ENCODE data around the gene H1-8.

GRCh38 chr3:129547241-129547640, 4.3 kb downstream of the H1-8 start:
- TF ChIP-seq RAD21 (IDR thresholded peaks at IDR 0.05; ENCODE audit: low read depth) (no peak), CBX3 (IDR thresholded peaks at IDR 0.05; ENCODE audit: low read depth) (no peak), SP1 (IDR thresholded peaks at IDR 0.05; ENCODE audit: low read depth) (no peak), EZH2phosphoT487 (IDR thresholded peaks at IDR 0.05; ENCODE audit: borderline replicate concordance) (no peak), ZBTB33 (IDR thresholded peaks at IDR 0.05; ENCODE audit: extremely low read depth, insufficient replicate concordance, low read length) (no peak), EZH2 (IDR thresholded peaks at IDR 0.05) (no peak), POLR2A (IDR thresholded peaks at IDR 0.05; ENCODE audit: borderline replicate concordance, extremely low read depth, insufficient read depth, insufficient read length) (no peak), ZFX (IDR thresholded peaks at IDR 0.05) (no peak)
- TF ChIP-seq, protein P1, sequence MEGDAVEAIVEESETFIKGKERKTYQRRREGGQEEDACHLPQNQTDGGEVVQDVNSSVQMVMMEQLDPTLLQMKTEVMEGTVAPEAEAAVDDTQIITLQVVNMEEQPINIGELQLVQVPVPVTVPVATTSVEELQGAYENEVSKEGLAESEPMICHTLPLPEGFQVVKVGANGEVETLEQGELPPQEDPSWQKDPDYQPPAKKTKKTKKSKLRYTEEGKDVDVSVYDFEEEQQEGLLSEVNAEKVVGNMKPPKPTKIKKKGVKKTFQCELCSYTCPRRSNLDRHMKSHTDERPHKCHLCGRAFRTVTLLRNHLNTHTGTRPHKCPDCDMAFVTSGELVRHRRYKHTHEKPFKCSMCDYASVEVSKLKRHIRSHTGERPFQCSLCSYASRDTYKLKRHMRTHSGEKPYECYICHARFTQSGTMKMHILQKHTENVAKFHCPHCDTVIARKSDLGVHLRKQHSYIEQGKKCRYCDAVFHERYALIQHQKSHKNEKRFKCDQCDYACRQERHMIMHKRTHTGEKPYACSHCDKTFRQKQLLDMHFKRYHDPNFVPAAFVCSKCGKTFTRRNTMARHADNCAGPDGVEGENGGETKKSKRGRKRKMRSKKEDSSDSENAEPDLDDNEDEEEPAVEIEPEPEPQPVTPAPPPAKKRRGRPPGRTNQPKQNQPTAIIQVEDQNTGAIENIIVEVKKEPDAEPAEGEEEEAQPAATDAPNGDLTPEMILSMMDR (IDR thresholded peaks at IDR 0.05 in 2 of 3, conservative IDR thresholded peaks at IDR 0.05 in 1 of 3; ENCODE audit: borderline replicate concordance in 1 of 3, insufficient read depth in 1 of 3, low read depth in 2 of 3, low read length in 2 of 3) = no peak
- TF ChIP-seq, protein P2, sequence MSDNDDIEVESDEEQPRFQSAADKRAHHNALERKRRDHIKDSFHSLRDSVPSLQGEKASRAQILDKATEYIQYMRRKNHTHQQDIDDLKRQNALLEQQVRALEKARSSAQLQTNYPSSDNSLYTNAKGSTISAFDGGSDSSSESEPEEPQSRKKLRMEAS (IDR thresholded peaks at IDR 0.05) = no peak
